Activated CD4-positive, alpha-beta memory T cell treated with anti-CD3 and anti-CD28 coated beads, Interleukin-2, amount 10 ng/mL, durations not matched to agents 7 days and 5 days (primary cell): ENCODE measurements around the gene IL1A. TPM values are rescaled to one million over a fixed set of nuclear protein-coding genes. Genes with fewer than 3 reads are reported as not detected.

Experiments used
- CTCF ChIA-PET: fragments of 350-600 bp; sonication (Branson Sonifier 250); formaldehyde crosslinking; loops from one replicate; lab custom pipeline; 2021; ENCODE audit warnings: antibody characterized with exemption, inconsistent platforms; lab: Charles Lee
- POLR2A ChIA-PET: fragments of 350-600 bp; sonication (Branson Sonifier 250); formaldehyde crosslinking; loops from one replicate; lab custom pipeline; 2021; ENCODE audit warnings: antibody characterized with exemption; lab: Charles Lee
- DNase-seq: peaks from one replicate; pipeline ENCODE4 v3.0.0-alpha.2; 2020
- H3K27ac Mint-ChIP-seq: one replicate; pipeline ENCODE4 v1.8.0; 2021; ENCODE audit warnings: mild to moderate bottlenecking, mixed read lengths
- H3K27me3 Mint-ChIP-seq: one replicate; pipeline ENCODE4 v1.8.0; 2021; ENCODE audit warnings: mixed read lengths
- H3K36me3 Mint-ChIP-seq: one replicate; pipeline ENCODE4 v1.8.0; 2021; ENCODE audit warnings: low read depth, mixed read lengths
- H3K4me1 Mint-ChIP-seq: one replicate; pipeline ENCODE4 v1.8.0; 2021; ENCODE audit warnings: mixed read lengths
- H3K4me3 Mint-ChIP-seq: one replicate; pipeline ENCODE4 v1.8.0; 2021; ENCODE audit warnings: mild to moderate bottlenecking, mixed read lengths
- H3K9me3 Mint-ChIP-seq: one replicate; pipeline ENCODE4 v1.8.0; 2021; ENCODE audit warnings: mixed read lengths
- total RNA-seq, 2 experiments: library from RNA; stranded (reverse); gene quantifications; one replicate each; pipeline ENCODE4 v1.2.3, GENCODE V29; 2021

The IL1A gene
- total RNA-seq, 2 experiments from 2014 or later = 4.8 to 5.4 TPM

DNA sequence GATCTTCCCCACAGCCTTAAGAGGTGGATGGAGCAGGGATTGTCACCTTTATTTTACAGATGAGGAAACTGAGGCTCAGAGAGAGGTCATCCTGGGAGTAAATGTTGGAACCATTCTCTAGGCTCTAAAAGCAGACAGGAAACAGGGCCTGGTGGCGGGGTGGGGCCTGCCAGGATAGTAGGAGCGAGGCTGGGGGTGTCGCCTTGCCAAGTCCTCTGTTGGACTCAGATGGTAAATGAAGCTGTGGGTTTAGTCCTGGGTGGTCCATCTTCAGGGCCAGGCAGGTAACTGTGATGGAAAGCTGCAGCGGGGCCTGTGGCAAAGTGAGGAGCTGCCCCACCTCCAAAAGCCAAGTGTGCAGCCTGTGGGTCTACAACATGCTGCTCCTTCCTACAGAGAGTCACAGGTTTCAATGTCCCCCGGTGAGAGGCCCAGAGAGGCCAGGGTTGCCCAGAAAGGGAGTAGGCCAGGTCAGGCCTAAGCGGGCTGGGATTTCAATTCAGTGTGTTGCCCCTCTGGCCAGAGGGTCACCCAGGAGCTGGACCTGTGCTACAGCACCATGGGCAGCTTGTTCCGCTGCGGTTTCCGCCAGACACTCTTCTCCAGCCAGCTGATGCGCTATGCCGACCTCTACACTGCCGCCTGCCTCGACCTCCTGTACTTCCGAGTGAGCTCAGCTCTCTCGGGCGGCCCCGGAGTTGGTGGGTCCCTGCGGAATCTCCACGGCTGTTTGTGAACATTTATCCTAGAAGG is 56.8 kb downstream of the IL1A start:
- POLR2A ChIA-PET = interaction anchor here (1.5 to 4.5 kb wide), 5 partner anchors 12 to 127 kb away, joined by 4 to 33 read pairs (median 5); partner anchors contain the start of gene SLC20A1
- H3K36me3 Mint-ChIP-seq = no peaks in the 10 kb centered on the region
- no peak for DNase-seq
- peaks cover 27% of the 10 kb centered on the region for H3K4me1 Mint-ChIP-seq
- H3K4me3 Mint-ChIP-seq = no peak overlapping the region
- no peaks in the 10 kb centered on the region for H3K9me3 Mint-ChIP-seq
- CTCF ChIA-PET = interaction anchor here (0.8 to 9.0 kb wide), 26 partner anchors 10 to 215 kb away, joined by 3 to 175 read pairs (median 10); partner anchors contain the start of genes CHCHD5 and SLC20A1
- H3K27ac Mint-ChIP-seq = no peak overlapping the region
- no peaks in the 10 kb centered on the region for H3K27me3 Mint-ChIP-seq

DNA sequence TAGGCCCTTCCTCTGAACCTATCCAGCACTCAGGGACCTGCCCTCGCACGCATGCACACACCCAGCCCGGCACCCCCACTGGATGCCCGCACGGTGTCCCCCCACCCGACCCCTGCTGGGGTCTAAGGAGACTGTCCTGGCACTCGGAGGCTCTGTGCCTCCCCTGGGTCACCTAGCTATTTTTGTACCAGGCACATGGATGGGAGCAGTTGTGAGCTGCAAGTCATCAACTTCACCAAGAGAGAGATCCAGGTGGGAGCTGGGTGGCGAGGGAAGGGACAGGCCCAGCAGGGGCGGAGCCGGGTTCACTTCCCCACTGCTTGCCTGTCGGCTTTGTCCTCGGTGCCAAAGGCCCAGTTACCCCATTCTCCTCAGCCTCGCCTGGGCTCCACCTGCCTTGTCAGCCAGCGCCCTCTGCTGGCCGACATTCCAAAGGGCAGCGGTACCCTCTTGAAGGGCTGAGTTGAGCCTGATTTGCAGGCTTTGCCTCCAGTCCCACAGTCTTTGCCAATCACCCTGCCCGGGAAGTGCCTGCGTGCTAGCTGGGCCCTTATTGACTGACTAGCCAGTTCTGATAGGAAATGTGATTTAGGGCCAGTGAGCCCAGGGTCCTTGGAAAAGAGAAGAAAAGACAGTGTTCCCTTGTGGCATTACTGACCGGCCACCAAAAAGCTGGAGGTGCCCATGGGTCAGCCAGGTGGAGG is 57.7 kb downstream of the IL1A start:
- peak overlapping the region; percentile 49 for H3K27ac Mint-ChIP-seq

DNA sequence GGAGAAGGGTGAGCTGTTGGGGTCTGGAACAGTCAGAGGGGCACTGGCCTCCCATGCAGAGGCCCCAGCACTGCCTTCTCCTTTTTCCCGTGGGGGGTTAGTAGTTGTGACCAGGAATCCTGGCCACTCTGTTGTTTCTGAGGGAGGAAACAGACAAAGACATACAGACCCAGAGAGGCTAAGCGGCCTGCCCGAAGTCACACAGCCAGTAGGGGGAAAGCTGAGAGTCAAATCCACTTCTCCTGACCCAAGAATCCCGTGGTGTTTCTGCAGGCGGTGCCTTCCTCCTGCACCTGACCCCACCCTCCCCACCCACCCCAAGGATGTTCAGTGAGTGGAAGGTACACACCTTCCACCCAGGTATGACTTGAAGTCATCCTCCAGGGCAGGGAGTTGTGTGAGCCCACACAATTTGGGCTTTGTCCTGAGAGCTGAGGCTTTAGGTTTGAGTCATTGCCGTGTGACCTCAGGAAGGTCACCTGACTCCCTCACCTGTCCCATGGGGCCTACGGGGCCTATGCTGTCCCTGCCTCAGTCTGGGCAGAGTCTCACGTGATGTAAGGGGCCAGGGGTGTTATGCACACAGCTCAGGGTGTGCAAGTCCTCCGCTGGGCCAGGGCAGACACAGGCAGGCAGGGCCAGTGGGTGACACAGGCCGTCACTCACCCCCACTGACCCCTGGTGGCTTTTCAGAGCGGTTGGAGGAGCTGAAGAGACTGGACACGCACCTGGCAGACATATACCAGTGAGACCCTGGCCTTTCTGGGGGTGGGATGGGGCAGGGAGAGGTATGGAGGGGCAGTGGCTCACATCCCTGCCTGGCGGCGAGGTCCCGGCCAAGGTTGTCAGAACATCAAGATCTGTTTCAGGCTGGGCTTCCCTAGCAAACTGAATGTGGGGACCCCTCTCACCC is 58.5 kb downstream of the IL1A start:
- peaks cover 24% of the 10 kb centered on the region for H3K4me1 Mint-ChIP-seq

More for the DNA sequence above, 57.7 kb downstream of the IL1A start:
- peaks cover 27% of the 10 kb centered on the region for H3K4me1 Mint-ChIP-seq
- no peaks in the 10 kb centered on the region for H3K36me3 Mint-ChIP-seq
- H3K4me3 Mint-ChIP-seq = no peak overlapping the region
- DNase-seq = peak; percentile 93
- POLR2A ChIA-PET = interaction anchor here (0.7 to 4.5 kb wide), 10 partner anchors 13 to 126 kb away, joined by 3 to 33 read pairs (median 4); partner anchors contain the start of gene SLC20A1
- CTCF ChIA-PET = interaction anchor here (0.5 to 9.0 kb wide), 34 partner anchors 11 to 246 kb away, joined by 3 to 175 read pairs (median 5); partner anchors contain the start of genes CHCHD5 and SLC20A1
- H3K9me3 Mint-ChIP-seq = no peaks in the 10 kb centered on the region
- no peaks in the 10 kb centered on the region for H3K27me3 Mint-ChIP-seq

DNA sequence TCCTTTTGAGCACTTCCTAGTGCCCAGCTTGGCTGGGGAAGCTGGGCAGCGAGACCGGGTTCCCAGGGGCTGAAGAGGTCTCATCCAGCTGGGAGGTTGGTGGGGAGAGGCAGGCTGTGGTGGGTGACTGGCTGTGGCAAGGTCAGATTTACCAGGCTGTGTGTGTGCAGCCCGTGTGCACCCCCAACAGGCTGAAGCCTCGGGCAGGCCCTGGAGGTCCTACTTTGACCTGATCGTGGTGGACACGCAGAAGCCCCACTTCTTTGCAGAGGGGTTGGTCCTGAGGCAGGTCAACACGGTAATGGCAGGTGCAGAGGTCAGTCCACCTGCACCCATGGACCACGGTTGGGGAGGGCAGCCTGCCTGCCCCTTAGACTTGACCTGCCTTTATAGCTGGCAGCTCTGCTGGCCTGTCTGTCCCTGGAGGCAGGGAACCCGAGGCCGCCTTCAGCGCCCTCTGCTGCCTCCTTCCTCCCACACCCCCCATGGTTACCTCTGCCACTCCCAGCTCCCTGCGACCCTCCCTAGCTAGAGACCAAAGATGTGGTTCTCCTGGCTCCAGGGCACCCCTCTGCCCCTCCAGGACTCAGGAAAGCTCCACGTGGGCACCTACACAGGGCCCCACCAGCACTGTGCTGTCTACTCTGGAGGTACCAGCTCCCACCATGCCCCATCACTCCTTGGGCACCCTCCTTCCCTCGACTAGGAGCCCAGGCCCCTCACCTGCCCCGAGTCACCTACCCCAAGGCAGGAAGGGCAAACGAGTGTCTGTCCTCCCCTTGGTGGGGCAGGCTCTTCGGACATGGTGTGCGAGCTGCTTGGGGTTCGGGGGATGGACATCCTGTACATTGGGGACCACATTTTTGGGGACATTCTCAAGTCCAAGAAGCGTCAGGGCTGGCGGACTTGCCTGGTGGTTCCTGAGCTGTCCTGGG is 59.4 kb downstream of the IL1A start:
- peaks cover 23% of the 10 kb centered on the region for H3K4me1 Mint-ChIP-seq
- H3K36me3 Mint-ChIP-seq = no peaks in the 10 kb centered on the region
- peaks cover 4% of the 10 kb centered on the region for H3K27me3 Mint-ChIP-seq
- DNase-seq = no peak
- no peak overlapping the region for H3K27ac Mint-ChIP-seq
- H3K9me3 Mint-ChIP-seq = no peaks in the 10 kb centered on the region
- CTCF ChIA-PET = interaction anchor here (1.0 to 9.0 kb wide), 17 partner anchors 13 to 244 kb away, joined by 3 to 175 read pairs (median 12); partner anchors contain the start of genes CHCHD5 and SLC20A1
- H3K4me3 Mint-ChIP-seq = no peak overlapping the region
- POLR2A ChIA-PET = interaction anchor here (0.9 to 4.5 kb wide), 14 partner anchors 10 to 125 kb away, joined by 3 to 33 read pairs (median 4); partner anchors contain the start of gene SLC20A1

More for the DNA sequence above, 58.5 kb downstream of the IL1A start:
- ChIA-PET POLR2A (interaction anchor here (0.7 to 4.5 kb wide), 16 partner anchors 11 to 125 kb away, joined by 3 to 33 read pairs (median 4); partner anchors contain the start of gene SLC20A1), CTCF (interaction anchor here (0.5 to 9.0 kb wide), 31 partner anchors 10 to 245 kb away, joined by 3 to 175 read pairs (median 6); partner anchors contain the start of genes CHCHD5 and SLC20A1)
- Mint-ChIP-seq H3K27ac (no peak overlapping the region), H3K4me3 (no peak overlapping the region), H3K27me3 (no peaks in the 10 kb centered on the region), H3K9me3 (no peaks in the 10 kb centered on the region), H3K36me3 (no peaks in the 10 kb centered on the region)
- no peak for DNase-seq

DNA sequence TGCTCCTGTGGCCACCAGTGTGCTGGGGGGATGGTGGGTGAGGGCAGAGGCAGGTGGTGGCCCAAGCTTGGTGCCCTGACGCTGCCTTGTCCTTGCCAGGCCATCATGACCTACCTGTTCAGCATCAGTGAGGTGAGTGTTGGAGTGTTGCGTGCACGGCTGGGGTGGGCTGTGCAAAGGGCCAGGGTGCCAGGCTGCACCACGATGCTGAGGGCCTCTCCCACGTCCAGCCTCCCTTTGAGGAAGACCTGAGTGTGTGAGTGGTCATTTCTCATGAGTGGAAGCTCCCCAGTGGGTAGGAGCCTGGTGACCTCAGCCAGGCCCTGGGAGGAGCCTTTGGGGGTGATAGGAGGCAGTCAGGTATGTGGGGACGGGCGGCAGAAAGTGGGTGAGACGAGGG is 60.3 kb downstream of the IL1A start:
- Mint-ChIP-seq H3K9me3 (no peaks in the 10 kb centered on the region), H3K4me1 (peaks cover 23% of the 10 kb centered on the region), H3K4me3 (no peak overlapping the region), H3K27me3 (peaks cover 4% of the 10 kb centered on the region), H3K36me3 (no peaks in the 10 kb centered on the region), H3K27ac (no peak overlapping the region)
- POLR2A ChIA-PET = interaction anchor here (1.1 to 4.5 kb wide), 4 partner anchors 57 to 93 kb away, joined by 3 to 33 read pairs (median 6); partner anchors contain the start of gene SLC20A1
- no peak for DNase-seq
- CTCF ChIA-PET = interaction anchor here (1.4 to 9.0 kb wide), 5 partner anchors 14 to 123 kb away, joined by 3 to 175 read pairs (median 77); no protein-coding TSS in a partner anchor

Other genes starting within 250 kb of the IL1A start
- 10 to 100 TPM; 23.5 to 29.0 TPM for gene POLR1B, start 242.0 kb downstream of the IL1A start, total RNA-seq
- gene CHCHD5, start 199.9 kb downstream of the IL1A start, total RNA-seq = 10 to 100 TPM; 40.0 to 47.5 TPM
- gene SLC20A1, start 138.6 kb downstream of the IL1A start, total RNA-seq = 100 to 1,000 TPM; 152 to 158 TPM
- gene NT5DC4, start 63.5 kb downstream of the IL1A start, total RNA-seq = not detected
- gene CKAP2L, start 19.9 kb downstream of the IL1A start, total RNA-seq = 10 to 100 TPM; 63.3 to 66.3 TPM
- gene IL1B, start 52.3 kb upstream of the IL1A start, total RNA-seq = under 1 TPM in 1 of 2 experiments, not detected in 1; 0.48 TPM
- under 1 TPM; 0.33 to 0.48 TPM for gene IL37, start 126.7 kb upstream of the IL1A start, total RNA-seq
- not detected for gene IL36G, start 193.5 kb upstream of the IL1A start, total RNA-seq
- not detected for gene IL36A, start 221.0 kb upstream of the IL1A start, total RNA-seq